HUES64 (cell line): Measurements from ENCODE around the gene SGIP1.

Experiments used
- H3K27ac ChIP-seq: 2 replicates; pipeline ENCODE4 v1.7.0; 2013; ENCODE audit warnings: low read depth, low read length, inconsistent platforms
- H3K27me3 ChIP-seq: 2 replicates; pipeline ENCODE4 v1.6.1; 2013; ENCODE audit warnings: mild to moderate bottlenecking, low read length; ENCODE audit not compliant: insufficient read depth
- H3K36me3 ChIP-seq: 2 replicates; pipeline ENCODE4 v1.6.1; 2013; ENCODE audit warnings: mild to moderate bottlenecking, low read length; ENCODE audit not compliant: insufficient read depth
- H3K4me1 ChIP-seq: 2 replicates; pipeline ENCODE4 v1.6.1; 2013; ENCODE audit warnings: mild to moderate bottlenecking, low read length, moderate library complexity; ENCODE audit not compliant: insufficient read depth
- H3K4me3 ChIP-seq: 2 replicates; pipeline ENCODE4 v1.5.1; 2013; ENCODE audit warnings: mild to moderate bottlenecking, low read length, moderate library complexity
- H3K9ac ChIP-seq: 2 replicates; pipeline ENCODE4 v1.6.1; 2013; ENCODE audit warnings: mild to moderate bottlenecking, low read depth, low read length
- H3K9me3 ChIP-seq: 2 replicates; pipeline ENCODE4 v1.6.1; 2013; ENCODE audit warnings: low read depth, low read length; ENCODE audit not compliant: insufficient read depth
- WGBS: fragments of 150-250, 120-280 bp; methylation state at CpG from one replicate; pipeline ENCODE4 v1.1.7; 2013; ENCODE audit warnings: missing lambda C conversion rate; 5-methylcytosine and 5-hydroxymethylcytosine counted together

The SGIP1 gene

DNA sequence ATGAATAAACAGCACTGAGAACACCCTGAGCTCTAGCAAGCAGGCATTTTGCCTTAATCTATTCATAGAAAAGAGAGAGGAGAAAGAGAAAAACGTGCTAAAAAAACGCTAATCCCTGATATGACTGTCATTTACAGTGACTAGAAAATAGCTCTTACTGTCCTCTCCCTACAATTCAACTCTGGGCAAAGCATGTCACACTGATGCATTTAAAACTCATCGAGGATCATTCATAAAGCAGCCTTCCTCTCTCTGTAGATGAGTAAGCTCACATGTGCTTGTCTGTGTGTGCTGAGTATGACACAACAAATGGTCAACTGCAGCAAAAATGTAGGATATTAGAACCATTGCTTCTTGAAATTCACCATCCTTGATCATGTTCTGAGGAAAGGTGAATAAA is 109.0 kb downstream of the SGIP1 start:
- H3K27ac ChIP-seq, result no peak overlapping the region
- H3K36me3 ChIP-seq, result no peaks in the 10 kb centered on the region
- H3K4me1 ChIP-seq, result peaks cover 8% of the 10 kb centered on the region; the same call in 1 of the 2 replicates
- no peak overlapping the region for H3K4me3 ChIP-seq
- no peak overlapping the region for H3K9ac ChIP-seq
- WGBS, result 73% methylated on average over 3 of the region's 3 CpGs
- no peaks in the 10 kb centered on the region for H3K9me3 ChIP-seq
- no peaks in the 10 kb centered on the region for H3K27me3 ChIP-seq

DNA sequence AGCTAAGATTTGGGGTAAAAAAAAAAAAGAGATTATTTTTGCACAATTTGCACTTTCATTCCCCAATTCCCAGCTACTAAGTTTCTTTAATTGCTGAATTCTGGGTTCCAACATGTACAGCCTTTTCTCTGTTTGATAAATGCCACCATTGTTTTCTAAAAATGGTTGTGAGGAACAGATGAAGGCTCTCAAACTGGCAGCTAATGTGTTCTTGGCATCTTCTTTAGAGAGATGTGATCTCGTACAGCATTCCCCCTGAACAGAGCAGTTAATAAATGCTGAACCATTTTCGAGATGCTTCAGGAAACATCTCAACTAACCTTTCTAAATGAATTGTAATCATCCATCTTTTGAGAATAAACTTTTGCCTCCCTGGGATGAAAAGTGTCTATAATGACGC is 110.4 kb downstream of the SGIP1 start:
- Histone ChIP-seq H3K9me3 (no peaks in the 10 kb centered on the region), H3K27me3 (no peaks in the 10 kb centered on the region)
- 90% methylated on average over 3 of the region's 3 CpGs for WGBS

DNA sequence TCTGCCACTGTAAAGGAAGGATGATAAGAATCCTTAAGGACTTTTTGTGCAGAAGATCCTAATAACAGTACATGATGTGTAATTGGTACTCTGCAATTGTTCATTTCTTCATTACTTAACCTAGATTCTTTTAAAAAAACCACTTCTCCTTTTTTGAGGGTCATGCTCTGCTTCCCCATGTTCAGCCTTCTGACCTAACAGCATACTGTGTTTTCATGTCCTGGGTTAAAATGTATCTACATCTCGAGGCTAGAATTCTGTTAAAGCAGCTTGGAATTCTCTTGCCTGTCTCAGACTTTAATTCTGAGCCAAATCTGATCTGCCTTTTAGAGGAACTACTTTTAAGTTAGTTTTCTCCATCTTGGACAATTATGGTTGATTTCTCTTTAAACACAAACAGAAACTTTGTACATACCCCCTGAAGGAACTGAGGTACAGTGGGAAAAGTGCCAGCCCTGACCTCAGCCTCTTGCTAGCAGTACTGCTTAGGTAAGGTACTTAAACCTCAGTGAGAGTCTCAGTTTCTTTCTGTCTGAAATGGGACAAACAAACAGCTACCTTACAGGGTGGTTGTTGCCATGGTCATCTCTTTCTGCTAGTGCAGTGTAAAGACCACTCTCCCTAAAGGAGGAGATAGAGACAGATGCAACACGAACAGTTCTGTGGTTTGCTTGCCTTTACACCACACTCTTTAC is 115.1 kb downstream of the SGIP1 start:
- H3K27me3 ChIP-seq, result no peaks in the 10 kb centered on the region
- H3K4me3 ChIP-seq, result no peak overlapping the region
- H3K4me1 ChIP-seq, result peaks cover 10% of the 10 kb centered on the region; the same call in 1 of the 2 replicates
- H3K27ac ChIP-seq, result no peak overlapping the region
- H3K9me3 ChIP-seq, result no peaks in the 10 kb centered on the region
- 98% methylated on average over 2 of the region's 2 CpGs for WGBS
- no peak overlapping the region for H3K9ac ChIP-seq
- H3K36me3 ChIP-seq, result no peaks in the 10 kb centered on the region

More for the DNA sequence above, 110.4 kb downstream of the SGIP1 start:
- Histone ChIP-seq H3K36me3 (no peaks in the 10 kb centered on the region), H3K4me3 (no peak overlapping the region), H3K9ac (no peak overlapping the region), H3K4me1 (peaks cover 8% of the 10 kb centered on the region; the same call in 1 of the 2 replicates), H3K27ac (no peak overlapping the region)

DNA sequence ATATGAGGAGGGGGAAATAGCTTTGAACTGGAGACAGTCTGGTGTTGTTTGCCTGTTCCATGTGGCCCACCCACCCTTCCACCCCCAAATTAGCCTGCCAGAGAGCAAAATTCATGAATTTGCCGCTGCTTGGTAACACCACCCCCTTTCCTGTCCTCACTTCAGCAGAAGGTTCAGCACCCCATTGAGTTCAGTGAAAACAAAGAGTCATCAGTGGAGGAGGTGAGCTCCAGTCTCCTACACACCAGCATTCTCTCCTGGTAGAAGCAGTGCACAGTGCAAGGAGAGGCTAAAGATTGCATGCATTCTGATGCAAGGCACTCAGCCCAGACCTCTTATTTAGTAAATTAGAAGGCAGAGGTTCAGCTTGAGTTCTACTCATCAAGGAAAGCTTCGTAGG is 118.6 kb downstream of the SGIP1 start:
- WGBS, result 38% methylated on average over 1 of the region's 2 CpGs
- Histone ChIP-seq H3K36me3 (no peaks in the 10 kb centered on the region), H3K27ac (no peak overlapping the region), H3K9ac (no peak overlapping the region), H3K4me1 (peaks cover 10% of the 10 kb centered on the region; the same call in 1 of the 2 replicates), H3K27me3 (no peaks in the 10 kb centered on the region), H3K9me3 (no peaks in the 10 kb centered on the region), H3K4me3 (no peak overlapping the region)

DNA sequence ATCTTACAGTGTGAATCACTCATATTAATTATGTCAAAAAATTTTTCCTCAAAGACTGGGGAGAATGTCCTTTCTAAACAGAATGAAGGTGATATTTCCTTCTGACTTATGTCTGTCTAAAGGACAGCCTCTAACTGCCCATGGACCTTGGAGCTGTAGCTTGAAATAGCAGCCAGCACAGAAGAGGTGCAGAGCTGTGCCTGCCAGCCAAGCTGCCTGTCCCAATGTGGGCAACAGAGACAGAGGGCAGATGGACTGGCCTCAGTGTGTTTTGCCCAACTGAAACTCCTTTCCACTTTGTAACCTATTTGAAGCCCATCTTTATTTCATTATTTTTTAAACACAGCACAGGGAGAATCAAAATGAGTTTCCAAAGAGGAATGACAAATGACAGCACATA is 120.7 kb downstream of the SGIP1 start:
- H3K9me3 ChIP-seq, result no peaks in the 10 kb centered on the region
- peaks cover 10% of the 10 kb centered on the region; the same call in 1 of the 2 replicates for H3K4me1 ChIP-seq
- H3K4me3 ChIP-seq, result no peak overlapping the region
- no peak overlapping the region for H3K9ac ChIP-seq
- no peaks in the 10 kb centered on the region for H3K36me3 ChIP-seq
- no peak overlapping the region for H3K27ac ChIP-seq
- no peaks in the 10 kb centered on the region for H3K27me3 ChIP-seq

DNA sequence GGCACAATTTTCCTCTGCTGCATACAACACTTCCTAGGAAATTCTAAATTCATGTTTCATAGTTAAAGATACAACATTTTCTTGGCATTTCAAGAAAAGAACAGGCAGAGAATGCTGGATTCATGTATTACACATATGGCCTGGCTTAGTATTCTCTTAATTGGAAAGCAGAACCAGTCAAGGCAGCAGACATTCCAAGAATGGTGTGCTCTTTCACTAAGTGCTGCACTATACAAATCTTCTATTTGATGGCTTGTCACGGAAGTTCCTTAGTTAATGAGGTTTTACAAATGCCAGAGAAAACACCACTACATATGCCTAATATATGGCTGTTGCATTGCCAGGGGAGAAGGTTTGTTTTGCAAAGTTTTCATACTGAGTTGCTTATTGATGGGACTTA is 137.5 kb downstream of the SGIP1 start:
- Histone ChIP-seq H3K9ac (no peak overlapping the region), H3K4me1 (no peaks in the 10 kb centered on the region), H3K4me3 (no peak overlapping the region), H3K36me3 (no peaks in the 10 kb centered on the region), H3K27me3 (no peaks in the 10 kb centered on the region), H3K27ac (no peak overlapping the region), H3K9me3 (no peaks in the 10 kb centered on the region)
- WGBS, result no CpG with 5 or more reads among the region's 1 CpG

DNA sequence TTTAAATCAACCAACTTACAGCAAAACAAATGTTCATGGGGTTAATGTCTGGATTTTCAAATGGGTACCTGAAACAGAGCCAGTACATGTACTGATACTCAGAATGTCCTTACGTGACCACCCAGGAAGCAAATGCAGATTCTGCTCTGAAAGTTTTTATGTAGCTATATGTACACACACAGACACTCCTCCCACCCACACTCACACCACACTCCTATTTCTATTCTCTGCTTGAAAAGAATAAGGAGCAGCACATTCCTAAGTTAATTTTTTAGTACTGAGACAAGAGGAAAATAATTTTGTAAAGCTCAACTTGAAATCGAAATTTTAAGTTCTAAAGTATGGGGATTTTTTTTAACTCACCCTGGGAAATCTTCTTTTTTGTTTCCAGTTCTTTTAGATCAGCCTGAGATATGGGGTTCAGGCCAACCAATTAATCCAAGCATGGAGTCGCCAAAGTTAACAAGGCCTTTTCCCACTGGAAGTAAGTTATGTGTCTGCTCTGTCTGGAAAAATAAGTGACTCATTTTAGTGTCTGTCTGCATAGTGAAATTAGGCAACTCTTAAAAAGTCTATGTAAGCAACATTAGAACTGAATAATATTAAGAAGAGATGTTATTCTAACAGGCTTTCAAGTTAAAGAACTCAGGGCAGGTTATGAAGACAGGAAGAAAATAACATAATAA is 142.8 kb downstream of the SGIP1 start:
- H3K9ac ChIP-seq, result no peak overlapping the region
- H3K36me3 ChIP-seq, result no peaks in the 10 kb centered on the region
- 93% methylated on average over 3 of the region's 3 CpGs for WGBS
- H3K27ac ChIP-seq, result no peak overlapping the region
- no peaks in the 10 kb centered on the region for H3K9me3 ChIP-seq
- H3K4me3 ChIP-seq, result no peak overlapping the region
- no peaks in the 10 kb centered on the region for H3K27me3 ChIP-seq
- H3K4me1 ChIP-seq, result no peaks in the 10 kb centered on the region

DNA sequence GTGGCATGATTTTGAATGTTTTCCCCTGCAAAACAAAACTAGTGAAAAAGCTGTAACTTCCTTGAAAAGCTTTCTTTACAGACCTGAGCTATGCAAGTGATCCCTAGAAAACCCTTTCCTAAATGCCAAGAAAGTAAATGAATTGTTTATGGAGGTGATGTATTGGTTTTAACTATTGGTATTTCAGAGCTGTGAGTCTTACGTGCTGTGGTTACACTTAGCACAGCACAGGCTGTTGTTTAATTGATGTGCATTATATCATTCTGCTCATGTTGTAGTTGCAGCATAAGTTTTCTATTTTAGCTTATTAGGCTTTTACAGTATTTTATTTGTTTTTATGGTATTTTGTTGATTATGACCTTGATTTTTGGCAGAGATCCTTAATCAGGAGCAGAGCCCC is 144.2 kb downstream of the SGIP1 start:
- no peaks in the 10 kb centered on the region for H3K27me3 ChIP-seq
- no peaks in the 10 kb centered on the region for H3K9me3 ChIP-seq
- H3K4me3 ChIP-seq, result no peak overlapping the region
- WGBS, result 97% methylated on average over 1 of the region's 1 CpG
- no peaks in the 10 kb centered on the region for H3K4me1 ChIP-seq
- H3K36me3 ChIP-seq, result no peaks in the 10 kb centered on the region
- no peak overlapping the region for H3K9ac ChIP-seq
- no peak overlapping the region for H3K27ac ChIP-seq

DNA sequence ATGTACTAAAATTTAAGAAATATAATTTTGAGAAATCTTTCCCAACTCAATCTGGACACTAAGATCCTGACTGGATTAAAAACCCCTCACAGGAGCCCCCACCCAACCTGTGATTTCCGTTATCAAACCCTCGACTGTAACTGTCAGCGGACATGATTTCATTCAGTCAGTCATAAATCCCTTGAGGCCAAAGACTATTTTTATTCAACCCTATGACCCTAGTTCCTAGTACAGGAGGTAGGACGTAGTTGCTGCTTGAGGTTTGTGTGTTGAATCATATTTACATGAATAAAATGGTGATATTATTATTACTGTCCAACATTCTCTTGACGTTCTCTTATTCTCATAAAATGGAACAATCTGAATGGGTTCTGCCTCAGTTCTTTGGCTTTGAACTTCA is 145.2 kb downstream of the SGIP1 start:
- 86% methylated on average over 5 of the region's 5 CpGs for WGBS
- H3K9me3 ChIP-seq, result no peaks in the 10 kb centered on the region
- H3K4me3 ChIP-seq, result no peak overlapping the region
- no peak overlapping the region for H3K27ac ChIP-seq
- no peak overlapping the region for H3K9ac ChIP-seq
- no peaks in the 10 kb centered on the region for H3K36me3 ChIP-seq
- H3K27me3 ChIP-seq, result no peaks in the 10 kb centered on the region
- H3K4me1 ChIP-seq, result no peaks in the 10 kb centered on the region

DNA sequence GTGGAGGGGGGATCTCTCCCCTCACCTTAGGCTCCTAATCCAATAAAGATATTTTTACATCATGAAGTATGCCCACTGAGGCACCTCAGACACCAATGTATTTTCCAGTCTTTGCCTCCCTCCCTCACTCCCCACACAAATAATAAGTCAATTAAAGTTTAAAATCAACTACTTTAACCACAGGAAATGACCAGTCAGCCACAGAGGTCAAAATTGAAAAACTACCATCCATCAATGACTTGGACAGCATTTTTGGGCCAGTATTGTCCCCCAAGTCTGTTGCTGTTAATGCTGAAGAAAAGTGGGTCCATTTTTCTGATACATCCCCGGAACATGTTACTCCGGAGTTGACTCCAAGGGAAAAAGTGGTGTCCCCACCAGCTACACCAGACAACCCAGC is 147.7 kb downstream of the SGIP1 start:
- 99% methylated on average over 2 of the region's 2 CpGs for WGBS
- H3K9ac ChIP-seq, result no peak overlapping the region

DNA sequence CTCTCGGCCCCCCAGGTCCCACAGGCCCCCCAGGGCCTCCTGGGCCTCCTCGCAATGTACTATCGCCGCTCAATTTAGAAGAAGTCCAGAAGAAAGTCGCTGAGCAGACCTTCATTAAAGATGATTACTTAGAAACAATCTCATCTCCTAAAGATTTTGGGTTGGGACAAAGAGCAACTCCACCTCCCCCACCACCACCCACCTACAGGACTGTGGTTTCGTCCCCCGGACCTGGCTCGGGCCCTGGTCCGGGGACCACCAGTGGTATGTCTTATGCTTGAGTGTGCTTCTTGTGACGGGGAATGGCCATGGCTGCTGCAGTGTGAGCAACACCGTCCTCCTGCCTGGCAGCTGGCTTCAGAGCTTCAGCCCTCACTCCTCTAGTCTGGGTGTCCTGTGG is 148.2 kb downstream of the SGIP1 start:
- Histone ChIP-seq H3K4me3 (no peak overlapping the region), H3K4me1 (no peaks in the 10 kb centered on the region), H3K27me3 (no peaks in the 10 kb centered on the region), H3K9ac (no peak overlapping the region), H3K9me3 (no peaks in the 10 kb centered on the region), H3K27ac (no peak overlapping the region), H3K36me3 (no peaks in the 10 kb centered on the region)
- WGBS, result 95% methylated on average over 11 of the region's 11 CpGs

More for the DNA sequence above, 147.7 kb downstream of the SGIP1 start:
- no peaks in the 10 kb centered on the region for H3K4me1 ChIP-seq
- no peak overlapping the region for H3K27ac ChIP-seq
- H3K36me3 ChIP-seq, result no peaks in the 10 kb centered on the region
- H3K9me3 ChIP-seq, result no peaks in the 10 kb centered on the region
- H3K4me3 ChIP-seq, result no peak overlapping the region
- H3K27me3 ChIP-seq, result no peaks in the 10 kb centered on the region
